Measurements from ENCODE around the gene CHST11. TPM values are rescaled to one million over a fixed set of nuclear protein-coding genes. Genes with fewer than 3 reads are reported as not detected.

CHST11 gene
- total and polyA plus RNA-seq, 9 of the 15 experiments (the other 6 are each of a cell fraction or from before 2014, with no cell fraction given) = 2.3 to 38.7 (median 15.0) TPM

- TF ChIP-seq, protein P1, sequence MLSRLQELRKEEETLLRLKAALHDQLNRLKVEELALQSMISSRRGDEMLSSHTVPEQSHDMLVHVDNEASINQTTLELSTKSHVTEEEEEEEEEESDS (CRISPR knock-in tag; IDR thresholded peaks at IDR 0.05) = no peak
- no peak for TF ChIP-seq POLR3A (IDR thresholded peaks at IDR 0.05; ENCODE audit: borderline replicate concordance, extremely low read depth, insufficient read depth, insufficient read length)
- no peak for TF ChIP-seq FOXA3 (CRISPR knock-in tag; conservative IDR thresholded peaks at IDR 0.05 in 1 of 2, IDR thresholded peaks at IDR 0.05 in 1 of 2)
- TF ChIP-seq VEZF1 (CRISPR knock-in tag; IDR thresholded peaks at IDR 0.05) = no peak
- no peak for TF ChIP-seq ZNF212 (CRISPR knock-in tag; IDR thresholded peaks at IDR 0.05)
- no peak for TF ChIP-seq TAF9B (IDR thresholded peaks at IDR 0.05; ENCODE audit: partially characterized antibody)
- TF ChIP-seq PHB2 (IDR thresholded peaks at IDR 0.05; ENCODE audit: low read depth) = no peak
- no peak for TF ChIP-seq CC2D1A (IDR thresholded peaks at IDR 0.05)
- no peak for TF ChIP-seq CREBBP (IDR thresholded peaks at IDR 0.05; ENCODE audit: low read depth, low read length)
- TF ChIP-seq ZNF12 (CRISPR knock-in tag; IDR thresholded peaks at IDR 0.05) = no peak
- no peak for TF ChIP-seq SP1 (CRISPR knock-in tag; IDR thresholded peaks at IDR 0.05)
- no peak for TF ChIP-seq PYGO2 (tag; IDR thresholded peaks at IDR 0.05)
- no peak for TF ChIP-seq ZBTB2 (IDR thresholded peaks at IDR 0.05)
- no peak for TF ChIP-seq SMARCE1 (IDR thresholded peaks at IDR 0.05)
- no peak for TF ChIP-seq NR0B1 (IDR thresholded peaks at IDR 0.05; ENCODE audit: partially characterized antibody)
Measured at GRCh38 chr12:104796475-104796862, 339.7 kb downstream of the CHST11 start (continued).
